ENCODE results near the gene MRPS2. TPM values are rescaled to one million over a fixed set of nuclear protein-coding genes. Genes with fewer than 3 reads are reported as not detected.
"Not testable (repeated sequence)": the region's sequence is repeated elsewhere in the genome, so short reads cannot be mapped to it uniquely, and the experiment has no call there.

Gene MRPS2
- total RNA-seq, 1 donor from 2014 or later, result 13.4 TPM

DNA sequence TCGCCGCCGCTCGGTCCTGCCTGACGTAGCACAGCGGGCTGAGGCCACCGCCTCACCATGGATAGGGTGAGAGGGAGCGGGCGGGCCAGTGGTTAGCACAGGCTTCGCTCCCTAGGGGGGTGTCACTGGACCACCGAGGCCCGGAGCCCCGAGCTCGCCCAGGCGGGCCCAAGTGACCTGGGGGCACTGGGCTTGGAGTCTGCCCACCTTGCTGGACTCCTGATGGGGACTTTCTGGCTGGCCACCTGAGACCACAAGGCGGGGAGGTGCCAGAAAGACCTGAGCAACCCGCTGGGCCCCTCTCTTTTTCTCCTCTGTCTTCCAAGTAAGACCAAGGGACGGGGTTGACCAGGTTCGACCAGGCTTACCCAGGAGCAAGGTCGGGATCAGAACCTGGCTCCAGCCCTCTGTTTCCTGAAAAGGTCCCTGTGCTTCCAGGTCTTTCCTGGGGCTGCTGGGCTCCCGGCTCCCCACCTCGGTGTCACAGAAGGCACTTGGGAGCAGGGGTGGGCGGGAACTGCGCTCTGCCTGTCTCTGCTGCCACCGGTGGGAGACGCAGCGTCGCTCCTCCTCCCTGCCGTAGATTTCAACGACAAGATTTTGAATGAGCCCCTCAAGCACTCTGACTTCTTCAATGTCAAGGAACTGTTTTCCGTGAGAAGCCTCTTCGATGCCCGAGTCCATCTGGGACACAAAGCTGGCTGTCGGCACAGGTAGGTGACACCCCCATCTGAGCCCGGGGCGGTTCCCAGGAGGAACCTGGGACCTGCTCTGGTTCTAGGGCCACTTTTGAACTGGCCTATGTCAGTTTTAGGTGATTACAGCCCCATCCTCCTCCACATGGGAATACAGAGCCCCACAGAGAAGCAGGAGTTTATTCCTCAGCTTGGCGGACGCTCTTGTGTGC is 1.0 kb downstream of the MRPS2 start:
- DNase-seq, result peak; percentile 79

- DNase-seq, result no peak
These were observed 1.8 kb downstream of the MRPS2 start for GRCh38 chr9:135502168-135502872.

DNA sequence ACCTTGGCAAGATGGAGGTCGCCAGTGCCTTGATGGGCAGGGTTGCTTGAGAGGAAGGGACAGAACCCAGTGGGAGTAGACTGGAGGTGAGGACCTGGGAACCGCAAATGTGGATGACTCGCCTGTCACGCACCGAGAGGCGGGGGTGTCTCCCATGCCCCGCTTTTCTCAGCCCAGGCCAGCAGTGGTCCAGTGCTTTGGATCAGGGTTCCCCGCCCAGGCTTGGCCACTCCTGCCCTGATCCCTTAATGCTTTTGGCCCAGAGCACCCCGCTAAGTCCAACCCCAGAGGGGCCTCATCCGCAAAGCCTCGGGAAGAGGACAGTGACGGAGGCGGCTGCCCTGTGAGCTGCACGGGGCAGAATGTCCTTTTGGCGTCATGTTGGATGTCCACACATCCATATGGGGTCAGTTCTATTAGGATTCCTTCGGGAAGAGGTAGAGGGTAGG is 2.4 kb downstream of the MRPS2 start:
- no peak for DNase-seq

GRCh38 chr9:135503371-135504261 is 3.1 kb downstream of the MRPS2 start:
- DNase-seq, result no peak

DNA sequence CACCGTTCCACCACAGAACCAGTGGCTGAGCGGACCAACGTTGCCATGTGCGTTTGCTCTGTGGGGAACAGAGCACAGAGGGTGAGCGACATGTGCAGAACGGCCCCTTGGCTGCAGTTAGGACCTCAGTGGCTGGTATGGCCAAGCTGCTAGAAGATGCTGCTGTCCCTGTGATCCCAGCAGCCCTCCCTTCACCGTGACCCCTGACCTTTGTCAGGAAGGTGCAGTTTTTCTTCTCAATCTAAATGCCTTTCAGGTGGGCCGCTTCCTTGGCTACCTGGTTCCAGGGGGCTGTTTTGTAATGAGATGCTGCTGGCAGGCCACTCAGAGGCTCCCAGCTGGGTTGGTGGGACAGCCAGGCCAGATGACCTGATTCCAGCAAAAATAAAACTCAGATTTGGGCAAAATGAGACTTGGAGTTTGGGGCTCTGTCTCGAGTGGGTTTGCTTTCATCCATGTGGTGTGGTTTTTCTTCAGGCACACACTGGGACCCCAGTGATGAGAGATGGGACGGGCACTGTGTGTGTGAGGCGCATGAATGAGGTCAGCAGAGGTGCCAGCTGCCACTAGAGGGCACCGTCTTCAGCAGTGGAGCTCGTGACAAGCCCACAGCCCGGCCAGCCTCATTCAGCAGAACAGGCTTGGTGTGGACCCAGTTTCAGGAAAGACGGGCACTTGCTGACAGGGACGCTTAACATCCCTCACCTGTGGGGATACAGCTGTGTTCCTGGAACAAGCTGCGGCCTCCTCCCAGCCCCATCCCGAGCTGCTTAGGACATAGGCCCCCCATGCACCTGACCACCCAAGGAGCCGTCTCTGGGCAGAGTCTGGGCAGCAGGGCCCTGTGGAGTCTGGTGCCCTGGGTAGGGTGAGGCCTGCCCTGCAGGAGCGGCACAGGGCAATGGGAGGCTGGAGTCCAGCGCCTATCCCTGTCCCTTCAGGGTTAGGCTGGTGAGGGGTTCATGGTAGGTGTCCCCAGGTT is 4.1 kb downstream of the MRPS2 start:
- DNase-seq, result peak; percentile 82

DNA sequence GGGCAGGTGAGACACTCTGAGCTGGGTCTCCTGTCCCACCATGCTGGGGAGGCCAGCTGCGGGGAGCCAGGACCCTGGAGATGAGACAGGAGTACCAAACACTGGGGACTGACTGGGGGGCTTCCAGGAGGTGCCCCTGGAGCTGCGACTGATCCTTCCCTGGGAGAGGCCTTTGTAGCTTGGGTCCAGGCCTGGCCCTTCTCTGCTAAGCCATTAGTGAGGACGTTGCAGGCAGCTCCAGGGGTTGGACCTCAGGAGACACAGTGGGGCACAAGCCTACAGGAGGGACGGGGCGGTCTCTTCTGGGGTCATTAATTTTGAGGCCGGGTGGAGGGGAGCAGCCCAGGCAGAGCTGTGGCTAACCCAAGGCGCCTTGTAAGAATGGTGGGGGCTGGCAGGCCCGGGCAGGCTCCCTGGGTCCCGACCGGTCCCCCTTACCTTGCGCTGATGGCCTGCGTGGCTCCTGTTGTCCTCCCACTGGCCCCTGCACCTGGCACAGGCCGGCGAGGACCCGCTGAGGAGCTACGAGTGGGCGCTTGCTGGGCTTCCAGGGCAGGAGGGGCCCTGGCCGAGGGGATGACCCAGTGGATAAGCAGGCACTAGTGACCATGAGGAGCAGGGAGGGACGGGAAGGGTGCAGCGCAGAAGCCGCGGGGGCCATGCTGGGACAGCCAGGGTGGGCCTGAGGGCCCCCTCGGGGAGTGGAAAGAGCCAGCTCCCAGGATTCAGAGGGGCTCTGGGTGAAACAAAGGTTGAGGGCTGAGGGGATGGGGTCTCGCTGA is 5.1 kb downstream of the MRPS2 start:
- DNase-seq, result no peak

DNA sequence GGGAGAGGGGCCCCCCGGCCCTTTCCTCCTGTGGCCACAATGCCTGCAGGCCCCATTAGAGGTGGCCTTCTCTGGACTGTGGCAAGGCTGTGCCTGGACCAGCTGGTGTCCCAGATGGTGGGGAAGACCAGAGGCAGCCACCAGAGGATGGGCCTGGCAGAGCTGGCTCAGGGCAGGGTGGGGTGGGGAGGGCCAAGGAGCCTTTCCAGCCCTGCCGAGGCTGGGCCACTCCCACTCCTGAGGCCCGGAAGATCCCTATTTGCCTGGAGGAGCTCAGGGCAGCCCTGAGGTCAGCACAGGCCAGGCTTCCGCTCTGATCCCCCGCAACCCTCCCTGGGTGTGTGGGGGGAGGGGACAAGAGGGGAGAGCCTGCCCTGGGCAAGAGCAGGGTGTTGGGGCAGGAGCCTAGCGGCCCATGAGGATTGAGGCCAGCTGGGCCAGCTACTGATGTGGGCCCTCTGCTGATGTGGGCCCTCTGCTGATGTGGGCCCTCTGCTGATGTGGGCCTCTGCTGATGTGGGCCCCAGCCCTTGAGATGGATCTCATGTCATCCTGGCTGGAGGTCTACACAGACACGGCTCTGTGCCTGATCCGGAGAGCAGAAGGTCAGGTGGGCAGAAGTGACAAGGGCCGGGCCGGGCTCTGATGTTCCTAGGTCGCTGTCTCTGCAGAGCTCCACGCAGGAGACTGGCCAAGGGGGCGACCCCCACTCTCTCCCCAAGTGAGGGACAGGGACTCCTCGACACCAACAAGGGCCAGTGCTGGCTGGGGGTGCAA is 6.0 kb downstream of the MRPS2 start:
- DNase-seq, result no peak

GRCh38 chr9:135507104-135508035 is 6.9 kb downstream of the MRPS2 start:
- DNase-seq, result no peak

GRCh38 chr9:135508211-135508820 is 7.8 kb downstream of the MRPS2 start:
- DNase-seq, result no peak

- no peak for DNase-seq
These were observed 9.0 kb downstream of the MRPS2 start for GRCh38 chr9:135509458-135509857.

GRCh38 chr9:135512241-135512603 is 11.7 kb downstream of the MRPS2 start:
- no peak for DNase-seq

DNA sequence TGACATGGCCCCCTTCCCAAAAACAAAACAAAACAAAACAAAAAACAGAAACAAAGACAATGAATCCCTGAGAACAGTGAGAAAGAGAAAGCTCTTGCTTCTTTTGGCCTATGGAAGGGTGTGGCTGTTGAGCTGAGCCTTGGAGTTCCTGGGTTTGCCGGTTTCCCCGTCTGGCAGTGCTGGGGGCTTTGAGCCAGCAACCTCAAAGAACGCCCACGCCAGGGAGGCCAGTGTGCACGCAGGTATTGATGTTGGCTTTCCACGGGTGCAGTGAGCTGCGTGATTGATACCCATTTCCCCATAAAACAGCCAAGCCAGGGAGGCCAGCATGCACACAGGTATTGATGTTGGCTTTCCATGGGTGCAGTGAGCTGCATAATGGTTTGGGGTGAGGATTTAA is 12.4 kb downstream of the MRPS2 start:
- DNase-seq, result no peak

- DNase-seq, result no peak
These were observed 12.9 kb downstream of the MRPS2 start for GRCh38 chr9:135513351-135513846.

DNA sequence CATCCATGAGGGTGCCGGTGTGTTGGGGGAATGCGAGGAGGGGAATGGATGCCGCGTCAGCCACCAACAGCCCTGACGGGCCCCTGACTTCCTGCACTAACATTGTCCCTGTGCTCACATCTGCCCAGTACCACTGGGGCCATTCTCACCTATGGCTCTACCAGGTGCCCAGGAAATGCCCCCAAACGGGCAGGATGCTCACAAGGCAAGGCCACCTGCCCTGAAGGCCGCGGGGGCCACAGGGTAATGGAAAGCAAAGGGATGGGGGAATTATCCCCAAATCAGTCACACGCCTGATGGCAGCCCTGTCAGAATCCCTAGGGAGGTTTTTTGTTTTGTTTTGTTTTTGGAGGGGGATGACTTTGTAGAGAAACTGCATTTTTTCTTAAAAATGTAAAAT is 13.4 kb downstream of the MRPS2 start:
- DNase-seq, result not testable (repeated sequence)

DNA sequence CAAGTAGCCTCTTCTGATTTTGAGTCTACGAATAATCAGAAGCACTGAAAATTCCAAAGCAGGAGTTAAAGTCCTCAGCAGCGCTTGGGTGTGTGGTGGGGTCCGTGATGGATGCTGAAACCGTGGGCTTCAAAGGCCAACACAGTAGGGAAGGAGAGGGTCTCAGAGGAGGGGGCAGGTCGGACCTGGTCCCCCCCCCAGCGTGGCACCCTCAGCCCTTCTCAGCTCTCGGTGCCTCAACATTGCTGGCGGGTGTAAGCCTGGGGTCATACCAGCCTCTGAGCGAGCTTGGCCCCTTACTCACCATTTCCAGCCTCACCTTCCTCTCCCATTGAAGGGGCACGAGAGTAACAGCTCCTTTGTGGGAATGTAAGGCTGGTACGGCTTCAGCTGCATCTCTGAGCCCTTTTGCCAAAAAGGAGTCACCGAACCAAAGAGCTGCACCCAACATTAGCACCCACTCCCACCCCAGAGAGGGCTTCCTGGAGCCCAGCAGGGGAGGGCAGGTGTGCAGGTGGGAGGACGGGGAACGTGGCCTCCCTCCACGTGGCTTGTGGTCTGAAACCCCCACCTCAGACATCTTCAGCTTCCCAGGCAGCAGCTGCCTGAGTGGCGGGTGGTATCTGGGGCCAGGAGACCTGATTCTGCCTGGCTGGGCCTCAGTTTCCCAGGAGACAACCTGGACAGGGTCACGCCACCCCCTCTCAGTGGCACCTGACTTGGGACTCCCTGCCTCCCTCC is 14.0 kb downstream of the MRPS2 start:
- no peak for DNase-seq

GRCh38 chr9:135515083-135515951 is 14.8 kb downstream of the MRPS2 start:
- DNase-seq, result no peak
